ENCODE measurements around the gene CUL2. TPM values are rescaled to one million over a fixed set of nuclear protein-coding genes. Genes with fewer than 3 reads are reported as not detected.
A peak's percentile ranks its signal among the peaks of the same experiment; 100 is the strongest.

CUL2 gene
- total RNA-seq, 2 donors from 2014 or later = 7.3 to 8.0 TPM

GRCh38 chr10:35126530-35127288, 36.6 kb upstream of the CUL2 start, which contains the start of gene CREM:
Gene CREM (plus strand): TSS chr10:35126846. CDS start chr10:35137836, 10,990 bp downstream.
- Histone ChIP-seq H3K9me3 (no peaks in the 10 kb centered on the region), H3K27me3 (no peaks in the 10 kb centered on the region), H3K4me3 (peak within 1 kb of the TSS; percentile 19 to 83), H3K4me1 (peaks cover 40% of the 10 kb centered on the region), H3K27ac (peak within 1 kb of the TSS; percentile 85 to 99 (median 94)), H3K36me3 (replicated peaks in 1 of 2; ENCODE audit: insufficient read depth in 1 of 2, low read depth in 2 of 2) (no peaks in the 10 kb centered on the region)
- DNase-seq = peak; percentile 100
- 1 to 2% methylated on average over 25 to 80 of the region's 80 CpGs for WGBS, 2 donors
- TF ChIP-seq, protein P1, sequence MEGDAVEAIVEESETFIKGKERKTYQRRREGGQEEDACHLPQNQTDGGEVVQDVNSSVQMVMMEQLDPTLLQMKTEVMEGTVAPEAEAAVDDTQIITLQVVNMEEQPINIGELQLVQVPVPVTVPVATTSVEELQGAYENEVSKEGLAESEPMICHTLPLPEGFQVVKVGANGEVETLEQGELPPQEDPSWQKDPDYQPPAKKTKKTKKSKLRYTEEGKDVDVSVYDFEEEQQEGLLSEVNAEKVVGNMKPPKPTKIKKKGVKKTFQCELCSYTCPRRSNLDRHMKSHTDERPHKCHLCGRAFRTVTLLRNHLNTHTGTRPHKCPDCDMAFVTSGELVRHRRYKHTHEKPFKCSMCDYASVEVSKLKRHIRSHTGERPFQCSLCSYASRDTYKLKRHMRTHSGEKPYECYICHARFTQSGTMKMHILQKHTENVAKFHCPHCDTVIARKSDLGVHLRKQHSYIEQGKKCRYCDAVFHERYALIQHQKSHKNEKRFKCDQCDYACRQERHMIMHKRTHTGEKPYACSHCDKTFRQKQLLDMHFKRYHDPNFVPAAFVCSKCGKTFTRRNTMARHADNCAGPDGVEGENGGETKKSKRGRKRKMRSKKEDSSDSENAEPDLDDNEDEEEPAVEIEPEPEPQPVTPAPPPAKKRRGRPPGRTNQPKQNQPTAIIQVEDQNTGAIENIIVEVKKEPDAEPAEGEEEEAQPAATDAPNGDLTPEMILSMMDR (IDR thresholded peaks at IDR 0.05) = peak; percentile 94 to 97 (median 96)
- TF ChIP-seq POLR2A (IDR thresholded peaks at IDR 0.05) = peak; percentile 97 to 99 (median 98)
- peak; percentile 92 for ATAC-seq
- intact Hi-C loops (cut with DNase I) = no loop called here

- ATAC-seq (peak; percentile 2), DNase-seq (no peak)
- peak overlapping the region; percentile 5 to 99 (median 94) for H3K27ac ChIP-seq
- no peaks in the 10 kb centered on the region for H3K27me3 ChIP-seq
- H3K4me1 ChIP-seq = peaks cover 37% of the 10 kb centered on the region
- peak overlapping the region in 1 of 2 donors; percentile 18 for H3K4me3 ChIP-seq
- H3K9me3 ChIP-seq = no peaks in the 10 kb centered on the region
- TF ChIP-seq POLR2A (IDR thresholded peaks at IDR 0.05) = no peak
- WGBS, 2 donors = 56 to 62% methylated on average over 9 to 13 of the region's 13 CpGs
- intact Hi-C loops (cut with DNase I) = no loop called here
- no peaks in the 10 kb centered on the region for H3K36me3 ChIP-seq (replicated peaks in 1 of 2; ENCODE audit: insufficient read depth in 1 of 2, low read depth in 2 of 2)
Measured at GRCh38 chr10:35126062-35126529, 36.0 kb upstream of the CUL2 start.

- TF ChIP-seq, protein P1 (IDR thresholded peaks at IDR 0.05) = no peak
- no peak for TF ChIP-seq POLR2A (IDR thresholded peaks at IDR 0.05)
- Histone ChIP-seq H3K27ac (no peak overlapping the region), H3K36me3 (replicated peaks in 1 of 2; ENCODE audit: insufficient read depth in 1 of 2, low read depth in 2 of 2) (no peaks in the 10 kb centered on the region), H3K27me3 (no peaks in the 10 kb centered on the region), H3K4me3 (no peak overlapping the region), H3K4me1 (peaks cover 25% of the 10 kb centered on the region), H3K9me3 (no peaks in the 10 kb centered on the region)
- ATAC-seq = no peak
- DNase-seq = no peak
- 46 to 51% methylated on average over 6 of the region's 6 CpGs for WGBS, 2 donors
- intact Hi-C loops (cut with DNase I) = no loop called here
Measured at GRCh38 chr10:35124540-35124939, 34.4 kb upstream of the CUL2 start.

DNA sequence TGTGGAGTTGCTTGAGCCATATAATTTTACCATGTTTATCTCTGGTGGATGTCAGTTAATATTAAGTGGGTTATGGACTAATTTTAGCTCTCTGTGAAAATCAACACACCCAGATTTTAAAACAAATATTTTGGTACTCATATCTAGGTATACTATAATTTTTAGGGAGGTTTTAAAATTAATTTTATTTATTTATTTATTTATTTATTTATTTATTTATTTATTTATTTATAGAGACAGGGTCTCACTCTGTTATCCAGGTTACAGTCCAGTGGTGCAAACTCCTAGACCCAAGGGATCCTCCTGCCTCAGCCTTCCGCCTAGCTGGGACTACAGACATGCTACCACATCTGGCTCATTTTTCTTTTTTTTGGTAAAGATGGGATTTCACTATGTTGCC, 29.2 kb upstream of the CUL2 start:
- H3K27ac ChIP-seq = no peak overlapping the region
- WGBS, 2 donors = 71 to 75% methylated on average over 1 of the region's 1 CpG
- H3K4me3 ChIP-seq = no peak overlapping the region
- no peak for DNase-seq
- no peaks in the 10 kb centered on the region for H3K9me3 ChIP-seq
- intact Hi-C loops (cut with DNase I) = loop anchor here (5.0 kb wide), 1 partner anchor 103 kb away; no protein-coding TSS in a partner anchor
- H3K27me3 ChIP-seq = no peaks in the 10 kb centered on the region
- TF ChIP-seq, protein P1 (IDR thresholded peaks at IDR 0.05) = no peak
- TF ChIP-seq POLR2A (IDR thresholded peaks at IDR 0.05) = no peak
- no peak for ATAC-seq
- H3K36me3 ChIP-seq (replicated peaks in 1 of 2; ENCODE audit: insufficient read depth in 1 of 2, low read depth in 2 of 2) = no peaks in the 10 kb centered on the region
- H3K4me1 ChIP-seq = no peaks in the 10 kb centered on the region

DNA sequence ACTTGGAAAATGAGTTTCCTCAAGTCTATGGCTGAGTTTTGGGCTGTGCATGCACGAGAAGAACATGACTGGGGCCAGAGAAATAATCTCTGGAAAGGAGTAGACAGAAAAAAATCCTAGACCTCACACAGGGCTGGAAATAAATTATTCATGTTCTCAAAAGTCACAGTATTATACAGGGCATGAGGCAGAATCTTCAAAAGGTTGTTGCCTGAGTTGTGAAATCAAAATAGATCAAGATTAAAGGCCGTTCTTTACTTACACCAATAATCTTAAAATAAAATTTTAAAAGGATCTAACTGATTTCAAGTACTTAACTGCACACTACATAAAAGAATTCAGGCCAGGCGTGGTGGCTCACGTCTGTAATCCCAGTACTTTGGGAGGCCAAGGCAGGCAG, 22.4 kb upstream of the CUL2 start:
- Histone ChIP-seq H3K36me3 (replicated peaks in 1 of 2; ENCODE audit: insufficient read depth in 1 of 2, low read depth in 2 of 2) (no peaks in the 10 kb centered on the region), H3K4me3 (no peak overlapping the region), H3K9me3 (no peaks in the 10 kb centered on the region), H3K4me1 (no peaks in the 10 kb centered on the region), H3K27ac (no peak overlapping the region), H3K27me3 (no peaks in the 10 kb centered on the region)
- TF ChIP-seq, protein P1 (IDR thresholded peaks at IDR 0.05) = no peak
- no peak for TF ChIP-seq POLR2A (IDR thresholded peaks at IDR 0.05)
- DNase-seq (no peak), ATAC-seq (no peak)
- WGBS, 2 donors = 74% methylated on average over 4 of the region's 4 CpGs
- intact Hi-C loops (cut with DNase I) = no loop called here
